GM23338 (cell line): ENCODE measurements around the gene USH1C. TPM values are rescaled to one million over a fixed set of nuclear protein-coding genes. Genes with fewer than 3 reads are reported as not detected.

Experiments
- ATAC-seq: fragments of 200-7000 bp; cut with Tn5 transposase; 3 replicates; pipeline ENCODE4 v1.9.1; 2020
- DNase-seq: peaks from one replicate; pipeline ENCODE4 v3.0.0-alpha.2; 2015; ENCODE audit warnings: low spot score
- H2AFZ ChIP-seq: fragments of 200-600 bp; sonication (generic); 2 replicates; pipeline ENCODE4 v1.8.0; 2016; ENCODE audit warnings: antibody characterized with exemption, mild to moderate bottlenecking, moderate library complexity
- H3F3A ChIP-seq: fragments of 200-600 bp; sonication (generic); replicated peaks from 2 replicates; pipeline ENCODE4 v1.8.0; 2017; ENCODE audit warnings: antibody characterized with exemption, mixed run types, low read depth
- H3K27ac ChIP-seq: fragments of 200-600 bp; sonication (generic); 2 replicates; pipeline ENCODE4 v1.6.1; 2016; ENCODE audit warnings: low read depth
- H3K27me3 ChIP-seq: fragments of 200-600 bp; sonication (generic); 2 replicates; pipeline ENCODE4 v1.8.0; 2016; ENCODE audit warnings: mild to moderate bottlenecking, mixed run types, moderate library complexity; ENCODE audit not compliant: insufficient read depth
- H3K36me3 ChIP-seq: fragments of 200-600 bp; sonication (generic); 2 replicates; pipeline ENCODE4 v1.8.0; 2016; ENCODE audit warnings: mild to moderate bottlenecking; ENCODE audit not compliant: insufficient read depth
- H3K4me1 ChIP-seq: fragments of 200-600 bp; sonication (generic); 2 replicates; pipeline ENCODE4 v1.8.0; 2016; ENCODE audit warnings: mild to moderate bottlenecking, moderate library complexity; ENCODE audit not compliant: insufficient read depth
- H3K4me2 ChIP-seq: fragments of 200-600 bp; sonication (generic); 2 replicates; pipeline ENCODE4 v1.7.1; 2017; ENCODE audit warnings: mixed run types
- H3K4me3 ChIP-seq: fragments of 200-600 bp; sonication (generic); 2 replicates; pipeline ENCODE4 v1.6.1; 2016; ENCODE audit warnings: mixed run types
- H3K79me2 ChIP-seq: fragments of 200-600 bp; sonication (generic); replicated peaks from 2 replicates; pipeline ENCODE4 v1.8.0; 2017; ENCODE audit warnings: mild to moderate bottlenecking; ENCODE audit not compliant: insufficient read depth
- H3K9me2 ChIP-seq: fragments of 200-600 bp; sonication (generic); 2 replicates; pipeline ENCODE4 v1.8.0; 2017; ENCODE audit not compliant: insufficient read depth
- H4K20me1 ChIP-seq: fragments of 200-600 bp; sonication (generic); replicated peaks from 2 replicates; pipeline ENCODE4 v1.8.0; 2017; ENCODE audit warnings: mild to moderate bottlenecking; ENCODE audit not compliant: insufficient read depth
- H3K27ac Mint-ChIP-seq: 2 replicates; pipeline ENCODE4 v1.8.0; 2020; ENCODE audit warnings: inconsistent platforms, mild to moderate bottlenecking, moderate library complexity, mixed read lengths
- H3K27me3 Mint-ChIP-seq: 3 replicates; pipeline ENCODE4 v1.8.0; 2022; ENCODE audit warnings: low read depth, mild to moderate bottlenecking, moderate library complexity, mixed read lengths, inconsistent platforms; ENCODE audit not compliant: insufficient read depth, poor library complexity
- H3K36me3 Mint-ChIP-seq: 3 replicates; pipeline ENCODE4 v1.8.0; 2021; ENCODE audit warnings: low read depth, mild to moderate bottlenecking, inconsistent platforms, moderate library complexity, mixed read lengths
- H3K4me1 Mint-ChIP-seq: 3 replicates; pipeline ENCODE4 v1.8.0; 2020; ENCODE audit warnings: mild to moderate bottlenecking, inconsistent platforms, mixed read lengths
- H3K4me3 Mint-ChIP-seq: 3 replicates; pipeline ENCODE4 v1.8.0; 2021; ENCODE audit warnings: moderate library complexity, mild to moderate bottlenecking, inconsistent platforms, mixed read lengths
- H3K9me3 Mint-ChIP-seq: 3 replicates; pipeline ENCODE4 v1.8.0; 2020; ENCODE audit warnings: moderate library complexity, mild to moderate bottlenecking, inconsistent platforms, mixed read lengths
- CTCF ChIP-seq, 2 experiments: fragments of 200-600 bp in 1 of 2; sonication (generic) in 1 of 2; conservative IDR thresholded peaks; 2 replicates each; pipeline versions ENCODE4 v1.5.1 to v1.6.1; 2016 to 2017; ENCODE audit warnings: antibody characterized with exemption in 2 of 2, low read depth in 2 of 2, mild to moderate bottlenecking in 2 of 2, moderate library complexity in 1 of 2
- ETS1 ChIP-seq: IDR thresholded peaks from 2 replicates; pipeline ENCODE4 v1.6.1; 2016; ENCODE audit warnings: antibody characterized with exemption
- EZH2 ChIP-seq: fragments of 200-600 bp; sonication (generic); IDR thresholded peaks from one replicate; pipeline ENCODE4 v1.8.0; 2017; ENCODE audit warnings: antibody characterized with exemption, mild to moderate bottlenecking, low read depth; ENCODE audit not compliant: unreplicated experiment
- ZNF114 ChIP-seq: fragments of 250-450 bp; sonication (Bioruptor Pico); IDR thresholded peaks from 2 replicates; pipeline ENCODE4 v1.5.0; 2020; ENCODE audit warnings: mild to moderate bottlenecking, moderate library complexity
- ZNF331 ChIP-seq: fragments of 250-450 bp; sonication (Bioruptor Pico); IDR thresholded peaks from 2 replicates; pipeline ENCODE4 v1.5.0; 2020; ENCODE audit warnings: low read depth, mild to moderate bottlenecking, moderate library complexity
- polyA plus RNA-seq: library from polyadenylated mRNA; unstranded; fragments of >200 nt; fragmentation: Nextera tagmentation; extraction: Ambion mirVana; gene quantifications from 2 replicates; pipeline ENCODE4 v1.2.1, GENCODE V29; 2016
- total RNA-seq: library from RNA; depleted of rRNA; stranded (reverse); fragments of >200 nt; shearing (Covaris generic); gene quantifications from 2 replicates; pipeline ENCODE4 v1.2.3, GENCODE V29; 2014

Gene USH1C
- total and polyA plus RNA-seq, 2 experiments from 2014 or later: 1.3 to 1.8 TPM

GRCh38 chr11:17563231-17563646, 19.0 kb upstream of the USH1C start:
- Histone ChIP-seq H3K4me1 (no peaks in the 10 kb centered on the region), H3K36me3 (no peaks in the 10 kb centered on the region), H3F3A (no peaks in the 10 kb centered on the region), H3K4me2 (no peak overlapping the region), H3K9me2 (no peaks in the 10 kb centered on the region), H2AFZ (no peak overlapping the region), H4K20me1 (no peaks in the 10 kb centered on the region), H3K4me3 (no peak overlapping the region), H3K27me3 (no peaks in the 10 kb centered on the region), H3K79me2 (no peaks in the 10 kb centered on the region), H3K27ac (no peak overlapping the region)
- DNase-seq (peak; percentile 73), ATAC-seq (peak; percentile 95)
- H3K4me1 Mint-ChIP-seq: no peaks in the 10 kb centered on the region; the same call in 2 of the 3 replicates
- H3K9me3 Mint-ChIP-seq: no peaks in the 10 kb centered on the region
- no peaks in the 10 kb centered on the region for H3K36me3 Mint-ChIP-seq
- H3K4me3 Mint-ChIP-seq: no peak overlapping the region
- peaks cover 5% of the 10 kb centered on the region for H3K27me3 Mint-ChIP-seq
- TF ChIP-seq CTCF (conservative IDR thresholded peaks at IDR 0.05; ENCODE audit: low read depth in 2 of 2) (peak; percentile 19 to 47; a peak in 3 of 4 replicates), ZNF331 (CRISPR knock-in tag) (no peak)
- H3K27ac Mint-ChIP-seq: no peak overlapping the region

DNA sequence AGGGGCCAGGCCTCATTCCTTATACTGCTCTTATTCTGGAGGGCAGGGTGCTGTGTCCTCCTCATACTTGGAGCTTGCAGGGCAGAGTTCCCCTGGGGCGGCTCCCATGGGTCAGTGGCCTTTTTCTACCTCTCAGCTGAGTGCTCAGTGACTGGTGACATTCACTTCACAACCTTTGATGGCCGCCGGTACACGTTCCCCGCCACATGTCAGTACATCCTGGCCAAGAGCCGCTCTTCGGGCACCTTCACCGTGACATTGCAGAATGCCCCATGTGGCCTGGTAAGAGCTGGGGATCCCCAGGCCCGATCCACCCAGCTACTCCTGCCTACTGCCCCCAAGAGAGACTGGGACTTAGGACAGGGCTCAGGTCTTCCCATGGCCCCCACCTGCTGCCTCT, 17.3 kb upstream of the USH1C start:
- no peaks in the 10 kb centered on the region; the same call in 2 of the 3 replicates for H3K4me1 Mint-ChIP-seq
- no peaks in the 10 kb centered on the region for H3K36me3 Mint-ChIP-seq
- Histone ChIP-seq H3K4me3 (no peak overlapping the region), H3K27ac (no peak overlapping the region), H3K4me1 (no peaks in the 10 kb centered on the region), H3K27me3 (no peaks in the 10 kb centered on the region), H3K4me2 (no peak overlapping the region), H3K79me2 (no peaks in the 10 kb centered on the region), H3F3A (no peaks in the 10 kb centered on the region), H3K36me3 (no peaks in the 10 kb centered on the region), H4K20me1 (no peaks in the 10 kb centered on the region), H2AFZ (no peak overlapping the region), H3K9me2 (no peaks in the 10 kb centered on the region)
- H3K9me3 Mint-ChIP-seq: no peaks in the 10 kb centered on the region
- no peak for TF ChIP-seq EZH2
- no peak for TF ChIP-seq CTCF (conservative IDR thresholded peaks at IDR 0.05; ENCODE audit: low read depth in 2 of 2)
- no peak for TF ChIP-seq ETS1
- TF ChIP-seq ZNF114: no peak
- H3K4me3 Mint-ChIP-seq: no peak overlapping the region
- ATAC-seq: no peak
- no peak overlapping the region for H3K27ac Mint-ChIP-seq
- DNase-seq: no peak
- H3K27me3 Mint-ChIP-seq: peaks cover 5% of the 10 kb centered on the region
